HepG2 (cell line): ENCODE measurements around the gene KIF15. TPM values are rescaled to one million over a fixed set of nuclear protein-coding genes. Genes with fewer than 3 reads are reported as not detected.

ENCODE experiments used
- ATAC-seq: fragments of 200-7000 bp; cut with Tn5 transposase; 3 replicates; pipeline ENCODE4 v1.9.1; 2020; ENCODE audit warnings: mild to moderate bottlenecking, moderate library complexity
- BruUV-seq: library from RNA; stranded (reverse); fragments of 400-500 nt; replicated peaks from 2 replicates; lab custom pipeline; 2021; lab: Mats Ljungman, UMichigan
- CTCF ChIA-PET: fragments of 300-600 bp; formaldehyde crosslinking; extraction: SDS; loops from one replicate; lab custom pipeline; 2021; ENCODE audit warnings: low total read pairs, inconsistent platforms, low intra/inter-chr PET ratio; lab: Yijun Ruan, JAX
- POLR2A ChIA-PET: fragments of 350-600 bp; sonication (Branson Sonifier 250); formaldehyde crosslinking; loops from one replicate; lab custom pipeline; 2020; ENCODE audit warnings: antibody characterized with exemption, inconsistent platforms; lab: Yijun Ruan, JAX
- DNase-seq: peaks from one replicate; pipeline ENCODE4 v3.0.0-alpha.2; 2015; ENCODE audit warnings: low spot score
- FAIRE-seq: peaks from 3 replicates; lab custom pipeline; 2011; peaks lifted over from hg19 to GRCh38; lab: Jason Lieb, UNC
- H2AFZ ChIP-seq: one replicate; pipeline ENCODE4 v1.6.1; 2011; ENCODE audit warnings: low read length, inconsistent platforms
- H3K27ac ChIP-seq: fragments of 300-600 bp; 3 replicates; pipeline ENCODE4 v1.8.0; 2011; ENCODE audit warnings: mixed run types, mild to moderate bottlenecking, mixed read lengths, low read length, inconsistent platforms; ENCODE audit not compliant: insufficient read depth; ENCODE audit errors: extremely low read length
- H3K27me3 ChIP-seq, 2 experiments: fragments of 200-600 bp in 1 of 2; 2 replicates in 1 of 2; 3 replicates in 1 of 2; pipeline versions ENCODE4 v1.6.0 to v1.8.0; 2011; ENCODE audit warnings: low read length in 2 of 2, mild to moderate bottlenecking in 2 of 2, moderate library complexity in 2 of 2, inconsistent platforms in 1 of 2; ENCODE audit not compliant: insufficient read depth in 2 of 2, control insufficient read depth in 1 of 2
- H3K36me3 ChIP-seq, 2 experiments: fragments of 200-600 bp in 1 of 2; replicated peaks in 1 of 2; 2 replicates in 1 of 2; 3 replicates in 1 of 2; pipeline versions ENCODE4 v1.5.1 to v1.8.0; 2011; ENCODE audit warnings: low read length in 2 of 2, inconsistent platforms in 1 of 2; ENCODE audit not compliant: insufficient read depth in 2 of 2, control insufficient read depth in 1 of 2
- H3K4me1 ChIP-seq: 2 replicates; pipeline ENCODE4 v1.5.1; 2012; ENCODE audit warnings: low read length, inconsistent platforms; ENCODE audit not compliant: insufficient read depth
- H3K4me2 ChIP-seq: 2 replicates; pipeline ENCODE4 v1.6.0; 2011; ENCODE audit warnings: low read depth, low read length, inconsistent platforms
- H3K4me3 ChIP-seq, 3 experiments: fragments of 200-600 bp in 1 of 3; sonication (generic), shearing (Covaris generic) in 1 of 3; replicated peaks in 1 of 3; 2 replicates each; pipeline ENCODE4 v1.5.1; 2011 to 2016; ENCODE audit warnings: low read length in 3 of 3, inconsistent platforms in 2 of 3, low read depth in 2 of 3, mild to moderate bottlenecking in 2 of 3, control low read depth in 1 of 3, mixed read lengths in 1 of 3; ENCODE audit not compliant: insufficient read depth in 1 of 3
- H3K79me2 ChIP-seq: one replicate; pipeline ENCODE4 v1.6.1; 2011; ENCODE audit warnings: low read length, inconsistent platforms; ENCODE audit not compliant: insufficient read depth
- H3K9ac ChIP-seq: 2 replicates; pipeline ENCODE4 v1.6.0; 2011; ENCODE audit warnings: mild to moderate bottlenecking, low read depth, low read length, inconsistent platforms; ENCODE audit not compliant: insufficient read depth
- H3K9me3 ChIP-seq: 2 replicates; pipeline ENCODE4 v1.5.1; 2012; ENCODE audit warnings: mild to moderate bottlenecking, low read length
- H4K20me1 ChIP-seq: 2 replicates; pipeline ENCODE4 v1.6.0; 2011; ENCODE audit warnings: inconsistent platforms, mild to moderate bottlenecking, low read length, moderate library complexity; ENCODE audit not compliant: insufficient read depth
- ATF7 ChIP-seq, 2 experiments: fragments of 450-650 bp in 1 of 2; sonication (generic) in 1 of 2; formaldehyde crosslinking in 1 of 2; IDR thresholded peaks; 2 replicates each; pipeline versions ENCODE4 v1.4.0 to v1.6.1; 2016 to 2020; ENCODE audit warnings: antibody characterized with exemption in 1 of 2, mild to moderate bottlenecking in 1 of 2, missing genetic modification reagents in 1 of 2
- CREB1 ChIP-seq, 2 experiments: fragments of 450-650 bp in 1 of 2; IDR thresholded peaks; 2 replicates each; pipeline ENCODE4 v1.6.1; 2016 to 2017; ENCODE audit warnings: control low read depth in 1 of 2, mild to moderate bottlenecking in 1 of 2, missing compliant biosample characterization in 1 of 2, missing genetic modification characterization in 1 of 2
- HDAC6 ChIP-seq: fragments of 200-600 bp; sonication (generic); IDR thresholded peaks from 2 replicates; pipeline ENCODE4 v1.7.0; 2017; ENCODE audit warnings: mild to moderate bottlenecking, antibody characterized with exemption, low read length, low read depth
- ISL2 ChIP-seq: sonication (generic); formaldehyde crosslinking; IDR thresholded peaks from 2 replicates; pipeline ENCODE4 v1.5.0; 2020; ENCODE audit warnings: missing genetic modification reagents
- KDM2A ChIP-seq: sonication (generic); formaldehyde crosslinking; IDR thresholded peaks from 2 replicates; pipeline ENCODE4 v1.4.0; 2020; ENCODE audit warnings: low read depth, missing genetic modification reagents, borderline replicate concordance
- NCOA2 ChIP-seq: sonication (generic); formaldehyde crosslinking; IDR thresholded peaks from 2 replicates; pipeline ENCODE4 v1.8.0; 2022; ENCODE audit warnings: inconsistent platforms
- NFKB2 ChIP-seq: sonication (generic); formaldehyde crosslinking; IDR thresholded peaks from 2 replicates; pipeline ENCODE4 v1.4.0; 2020; ENCODE audit warnings: missing genetic modification reagents, borderline replicate concordance
- NR2F2 ChIP-seq: IDR thresholded peaks from 2 replicates; pipeline ENCODE4 v1.6.1; 2012; ENCODE audit warnings: low read depth, inconsistent platforms, borderline replicate concordance
- SIN3B ChIP-seq: fragments of 150-350 bp; IDR thresholded peaks from 2 replicates; pipeline ENCODE4 v1.6.1; 2014; ENCODE audit warnings: low read length
- TARDBP ChIP-seq: sonication (generic); formaldehyde crosslinking; IDR thresholded peaks from 2 replicates; pipeline ENCODE4 v1.8.0; 2022; ENCODE audit warnings: mild to moderate bottlenecking, missing genetic modification reagents
- TBL1XR1 ChIP-seq: fragments of 150-350 bp; IDR thresholded peaks from 2 replicates; pipeline ENCODE4 v1.6.1; 2014; ENCODE audit warnings: borderline replicate concordance, low read length; ENCODE audit not compliant: partially characterized antibody
- TEAD2 ChIP-seq: sonication (generic); formaldehyde crosslinking; IDR thresholded peaks from 2 replicates; pipeline ENCODE4 v1.9.0; 2021; ENCODE audit warnings: missing genetic modification reagents
- ZMAT3 ChIP-seq: sonication (generic); formaldehyde crosslinking; conservative IDR thresholded peaks from 2 replicates; pipeline ENCODE4 v1.7.0; 2021; ENCODE audit warnings: missing genetic modification reagents
- ZNF567 ChIP-seq: sonication (generic); formaldehyde crosslinking; IDR thresholded peaks from 2 replicates; pipeline ENCODE4 v1.8.1; 2023; ENCODE audit warnings: mild to moderate bottlenecking, missing genetic modification reagents, borderline replicate concordance
- WGBS: methylation state at CpG from one replicate; pipeline ENCODE4 v1.1.6; 2017; ENCODE audit warnings: low lambda C conversion rate; 5-methylcytosine and 5-hydroxymethylcytosine counted together
- in situ Hi-C: cut with HindIII; loops from 2 replicates; pipeline ENCODE4 v1.10.0; 2017; ENCODE audit warnings: low pct_unique_long_range_greater_than_20kb; ENCODE audit not compliant: extremely low pct_ligation_motif_present
- intact Hi-C: fragments of 100-400 bp; cut with micrococcal nuclease; formaldehyde crosslinking; loops from one replicate; pipeline ENCODE4 v1.10.0; 2022; ENCODE audit not compliant: unreplicated experiment
- polyA plus RNA-seq, 8 experiments: library from polyadenylated mRNA; depleted of rRNA in 3 of 8; stranded (reverse) in 7 of 8; unstranded in 1 of 8; fragments of >200 nt; fragmentation: Illumina TruSeq in 4 of 8; extraction: Trizol in 4 of 8; gene quantifications; 2 replicates each; pipeline versions ENCODE4 v1.2.1 to v1.2.3, GENCODE V29; 2011 to 2016; ENCODE audit warnings: low read depth in 4 of 8, missing spikeins in 1 of 8, mixed read lengths in 1 of 8; ENCODE audit not compliant: insufficient read depth in 1 of 8
- total RNA-seq, 5 experiments: library from RNA; depleted of rRNA; stranded (reverse); fragments of >200 nt; fragmentation: Illumina TruSeq; extraction: Trizol; gene quantifications; 2 replicates each; pipeline ENCODE4 v1.2.3, GENCODE V29; 2016; ENCODE audit warnings: low read depth in 1 of 5
- TF ChIP-seq, protein P1 (sequence below): sonication (generic); formaldehyde crosslinking; IDR thresholded peaks from 2 replicates; pipeline ENCODE4 v1.4.0; 2020; ENCODE audit warnings: mild to moderate bottlenecking, low read depth, missing genetic modification reagents

Gene KIF15
- total and polyA plus RNA-seq, 2 of the 13 experiments (the other 11 are each of a cell fraction or from before 2014, with no cell fraction given): 4.8 to 33.8 TPM

GRCh38 chr3:44835684-44836083, 74.1 kb downstream of the KIF15 start:
- BruUV-seq: no TSS peak
- H3K9ac ChIP-seq: no peak overlapping the region
- in situ Hi-C loops (no loop called here), intact Hi-C loops (no loop called here)
- DNase-seq: no peak
- CTCF ChIA-PET: no interaction called here
- 93% methylated on average over 3 of the region's 3 CpGs for WGBS
- FAIRE-seq: no peak
- no peak overlapping the region for H2AFZ ChIP-seq
- ATAC-seq: no peak
- H3K4me1 ChIP-seq: no peaks in the 10 kb centered on the region
- H3K36me3 ChIP-seq: peaks cover 8 to 36% of the 10 kb centered on the region in 2 experiments
- H3K27ac ChIP-seq: no peak overlapping the region
- POLR2A ChIA-PET: no interaction called here
- no peaks in the 10 kb centered on the region for H4K20me1 ChIP-seq
- no peaks in the 10 kb centered on the region for H3K79me2 ChIP-seq
- H3K9me3 ChIP-seq: no peaks in the 10 kb centered on the region
- no peak for TF ChIP-seq TEAD2 (CRISPR knock-in tag)
- TF ChIP-seq, protein P1, sequence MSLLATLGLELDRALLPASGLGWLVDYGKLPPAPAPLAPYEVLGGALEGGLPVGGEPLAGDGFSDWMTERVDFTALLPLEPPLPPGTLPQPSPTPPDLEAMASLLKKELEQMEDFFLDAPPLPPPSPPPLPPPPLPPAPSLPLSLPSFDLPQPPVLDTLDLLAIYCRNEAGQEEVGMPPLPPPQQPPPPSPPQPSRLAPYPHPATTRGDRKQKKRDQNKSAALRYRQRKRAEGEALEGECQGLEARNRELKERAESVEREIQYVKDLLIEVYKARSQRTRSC (CRISPR knock-in tag): no peak
- TF ChIP-seq ISL2 (CRISPR knock-in tag): no peak
- TF ChIP-seq CREB1 (IDR thresholded peaks at IDR 0.05): peak; percentile 40; the same call in 1 of the 2 replicates
- no peak for TF ChIP-seq CREB1 (CRISPR knock-in tag; IDR thresholded peaks at IDR 0.05)
- no peak for TF ChIP-seq KDM2A
- no peak for TF ChIP-seq NR2F2
- TF ChIP-seq NCOA2 (CRISPR knock-in tag): no peak
- no peak for TF ChIP-seq SIN3B
- no peak for TF ChIP-seq ZMAT3 (CRISPR knock-in tag)
- TF ChIP-seq NFKB2 (CRISPR knock-in tag): no peak
- TF ChIP-seq TARDBP (CRISPR knock-in tag): no peak
- no peak for TF ChIP-seq TBL1XR1
- TF ChIP-seq HDAC6: no peak
- peak; percentile 93 for TF ChIP-seq ATF7 (IDR thresholded peaks at IDR 0.05)
- TF ChIP-seq ATF7 (CRISPR knock-in tag; IDR thresholded peaks at IDR 0.05): no peak
- TF ChIP-seq ZNF567 (CRISPR knock-in tag): no peak
- no peak overlapping the region for H3K4me2 ChIP-seq
- H3K4me3 ChIP-seq: no peak overlapping the region
- H3K27me3 ChIP-seq: no peaks in the 10 kb centered on the region
